A549 (cell line): ENCODE results near the gene UQCR11. TPM values are rescaled to one million over a fixed set of nuclear protein-coding genes. Genes with fewer than 3 reads are reported as not detected.

Source experiments
- ATAC-seq, 2 experiments: fragments of 200-7000 bp in 1 of 2; fragments of >200 bp in 1 of 2; cut with Nextera tagmentation in 1 of 2; cut with Tn5 transposase in 1 of 2; 3 replicates each; pipeline versions ENCODE4 v1.8.0 to v1.9.1; 2018 to 2020; ENCODE audit warnings: mild to moderate bottlenecking in 1 of 2, moderate library complexity in 1 of 2
- CTCF ChIA-PET: fragments of 300-600 bp; sonication (Branson Sonifier 250); formaldehyde crosslinking; extraction: SDS; loops from one replicate; lab custom pipeline; 2021; ENCODE audit warnings: antibody characterized with exemption, inconsistent platforms; lab: Yijun Ruan, JAX
- POLR2A ChIA-PET: fragments of 350-600 bp; formaldehyde crosslinking; extraction: SDS; loops from one replicate; lab custom pipeline; 2021; ENCODE audit warnings: antibody characterized with exemption, inconsistent platforms; lab: Yijun Ruan, JAX
- DNase-seq, 2 experiments: peaks; one replicate each; pipeline versions ENCODE4 v3.0.0 to v3.0.0-alpha.2; 2011 to 2016; ENCODE audit warnings: low read depth in 1 of 2, low spot score in 1 of 2
- FAIRE-seq: peaks from 2 replicates; lab custom pipeline; 2011; peaks lifted over from hg19 to GRCh38; lab: Jason Lieb, UNC
- H3K27ac ChIP-seq, 2 experiments: fragments of >200 bp; sonication (Bioruptor Twin); formaldehyde crosslinking; 3 replicates each; pipeline ENCODE4 v1.5.1; 2016 to 2017
- H3K4me1 ChIP-seq: fragments of >200 bp; sonication (Bioruptor Twin); formaldehyde crosslinking; 3 replicates; pipeline ENCODE4 v1.6.1; 2016
- H3K4me2 ChIP-seq: fragments of >200 bp; sonication (Bioruptor Twin); formaldehyde crosslinking; 3 replicates; pipeline ENCODE4 v1.6.1; 2016
- H3K4me3 ChIP-seq: fragments of >200 bp; sonication (Bioruptor Twin); formaldehyde crosslinking; 3 replicates; pipeline ENCODE4 v1.5.1; 2016
- H3K9me3 ChIP-seq: fragments of >200 bp; sonication (Bioruptor Twin); formaldehyde crosslinking; 3 replicates; pipeline ENCODE4 v1.6.1; 2016
- CBX2 ChIP-seq: fragments of 200-600 bp; sonication (generic); IDR thresholded peaks from 2 replicates; pipeline ENCODE4 v1.6.1; 2016; ENCODE audit warnings: low read depth, mild to moderate bottlenecking, borderline replicate concordance
- CEBPB ChIP-seq, 2 experiments: fragments of >200 bp in 1 of 2; sonication (Bioruptor Twin) in 1 of 2; formaldehyde crosslinking in 1 of 2; IDR thresholded peaks; 2 replicates each; pipeline ENCODE4 v1.6.1; 2012 to 2016
- CHD2 ChIP-seq: fragments of 150-350 bp; IDR thresholded peaks from 2 replicates; pipeline ENCODE4 v1.6.1; 2014; ENCODE audit warnings: low read length; ENCODE audit not compliant: partially characterized antibody
- EHF ChIP-seq: fragments of 250-450 bp; sonication (Bioruptor Pico); IDR thresholded peaks from 2 replicates; pipeline ENCODE4 v1.5.0; 2020; ENCODE audit warnings: mild to moderate bottlenecking
- FOXS1 ChIP-seq: fragments of 250-450 bp; sonication (Bioruptor Pico); IDR thresholded peaks from 2 replicates; pipeline ENCODE4 v1.5.0; 2020; ENCODE audit warnings: mild to moderate bottlenecking, moderate library complexity
- GATA3 ChIP-seq: IDR thresholded peaks from 2 replicates; pipeline ENCODE4 v1.6.1; 2012; ENCODE audit warnings: borderline replicate concordance
- HEYL ChIP-seq: fragments of 250-450 bp; sonication (Bioruptor Pico); IDR thresholded peaks from 2 replicates; pipeline ENCODE4 v1.8.0; 2021; ENCODE audit warnings: mild to moderate bottlenecking, moderate library complexity
- HMGXB4 ChIP-seq: fragments of 250-450 bp; sonication (Bioruptor Pico); IDR thresholded peaks from 2 replicates; pipeline ENCODE4 v1.5.0; 2021; ENCODE audit warnings: mild to moderate bottlenecking, moderate library complexity, borderline replicate concordance
- HOXB13 ChIP-seq: fragments of 250-450 bp; sonication (Bioruptor Pico); IDR thresholded peaks from 2 replicates; pipeline ENCODE4 v1.5.0; 2020; ENCODE audit warnings: low read depth, mild to moderate bottlenecking, moderate library complexity
- KDM5A ChIP-seq: fragments of 200-600 bp; sonication (generic); IDR thresholded peaks from 2 replicates; pipeline ENCODE4 v1.6.1; 2016; ENCODE audit warnings: antibody characterized with exemption, mild to moderate bottlenecking
- MAX ChIP-seq: IDR thresholded peaks from 2 replicates; pipeline ENCODE4 v1.6.1; 2012
- MAZ ChIP-seq: fragments of 150-350 bp; IDR thresholded peaks from 2 replicates; pipeline ENCODE4 v1.6.1; 2014; ENCODE audit warnings: antibody characterized with exemption, low read depth, low read length, borderline replicate concordance
- MYC ChIP-seq: IDR thresholded peaks from 2 replicates; pipeline ENCODE4 v1.6.1; 2012; ENCODE audit warnings: mild to moderate bottlenecking, inconsistent platforms, low read length, improper control_type of control experiment, borderline replicate concordance
- NFE2L2 ChIP-seq: fragments of 150-350 bp; conservative IDR thresholded peaks from 2 replicates; pipeline ENCODE4 v1.6.1; 2014; ENCODE audit warnings: low read length
- PBX3 ChIP-seq: IDR thresholded peaks from 2 replicates; pipeline ENCODE4 v1.6.1; 2012
- PHF8 ChIP-seq: fragments of 200-600 bp; sonication (generic); IDR thresholded peaks from 2 replicates; pipeline ENCODE4 v1.6.1; 2016; ENCODE audit warnings: low read depth, mild to moderate bottlenecking, antibody characterized with exemption, moderate library complexity, borderline replicate concordance
- POLR2AphosphoS2 ChIP-seq: conservative IDR thresholded peaks from 2 replicates; pipeline ENCODE4 v1.6.1; 2012; ENCODE audit warnings: low read length, improper control_type of control experiment, inconsistent platforms
- RAD21 ChIP-seq, 2 experiments: fragments of >200 bp in 1 of 2; sonication (Bioruptor Twin) in 1 of 2; formaldehyde crosslinking in 1 of 2; IDR thresholded peaks in 1 of 2; conservative IDR thresholded peaks in 1 of 2; 2 replicates in 1 of 2; 3 replicates in 1 of 2; pipeline ENCODE4 v1.6.1; 2012 to 2018; ENCODE audit warnings: inconsistent platforms in 1 of 2
- RARB ChIP-seq: fragments of 250-450 bp; sonication (Bioruptor Pico); IDR thresholded peaks from 2 replicates; pipeline ENCODE4 v1.8.0; 2021; ENCODE audit warnings: mild to moderate bottlenecking, moderate library complexity
- REST ChIP-seq: fragments of 200-600 bp; sonication (generic); IDR thresholded peaks from 2 replicates; pipeline ENCODE4 v1.6.1; 2016; ENCODE audit warnings: antibody characterized with exemption, mild to moderate bottlenecking, moderate library complexity
- SREBF2 ChIP-seq: fragments of 450-650 bp; IDR thresholded peaks from 2 replicates; pipeline ENCODE4 v1.6.1; 2014; ENCODE audit warnings: mild to moderate bottlenecking, moderate library complexity
- TFCP2L1 ChIP-seq: fragments of 250-450 bp; sonication (Bioruptor Pico); IDR thresholded peaks from 2 replicates; pipeline ENCODE4 v1.5.0; 2021; ENCODE audit warnings: mild to moderate bottlenecking
- ZFP36 ChIP-seq: fragments of 450-650 bp; IDR thresholded peaks from 2 replicates; pipeline ENCODE4 v1.6.1; 2014; ENCODE audit warnings: borderline replicate concordance; ENCODE audit not compliant: partially characterized antibody
- ZSCAN20 ChIP-seq: fragments of 250-450 bp; sonication (Bioruptor Pico); IDR thresholded peaks from 2 replicates; pipeline ENCODE4 v1.8.0; 2022; ENCODE audit warnings: mild to moderate bottlenecking, moderate library complexity
- WGBS: methylation state at CpG from one replicate; pipeline ENCODE4 v1.1.6; 2017; ENCODE audit errors: missing lambda C conversion rate; 5-methylcytosine and 5-hydroxymethylcytosine counted together
- polyA plus RNA-seq, 4 experiments: library from polyadenylated mRNA; depleted of rRNA in 3 of 4; stranded (reverse); fragments of >200 nt; fragmentation: RNase III in 1 of 4; extraction: RNeasy Plus Mini Kit Qiagen cat#74134 plus additional on column Dnase treatment in 1 of 4; gene quantifications; 2 replicates in 3 of 4; 3 replicates in 1 of 4; pipeline ENCODE4 v1.2.3, GENCODE V29; 2011 to 2017

Gene UQCR11
- polyA plus RNA-seq, 2 of the 4 experiments (the other 2 are of a cell fraction), result 111 to 152 TPM

GRCh38 chr19:1621574-1621973, 16.3 kb upstream of the UQCR11 start:
- Histone ChIP-seq H3K27ac (no peak overlapping the region), H3K4me3 (no peak overlapping the region), H3K9me3 (no peaks in the 10 kb centered on the region), H3K4me1 (no peaks in the 10 kb centered on the region), H3K4me2 (no peak overlapping the region)
- CTCF ChIA-PET, result no interaction called here
- FAIRE-seq (no peak), DNase-seq (no peak), ATAC-seq (no peak)
- POLR2A ChIA-PET, result no interaction called here
- TF ChIP-seq CBX2, result no peak
- no peak for TF ChIP-seq REST
- no peak for TF ChIP-seq POLR2AphosphoS2
- no peak for TF ChIP-seq NFE2L2
- TF ChIP-seq HEYL (CRISPR knock-in tag), result no peak
- no peak for TF ChIP-seq TFCP2L1 (CRISPR knock-in tag)
- no peak for TF ChIP-seq RARB (CRISPR knock-in tag)
- TF ChIP-seq CEBPB (IDR thresholded peaks at IDR 0.05), result no peak
- no peak for TF ChIP-seq HMGXB4 (CRISPR knock-in tag)
- TF ChIP-seq KDM5A, result no peak
- WGBS, result 93% methylated on average over 13 of the region's 23 CpGs

GRCh38 chr19:1621021-1621420, 15.8 kb upstream of the UQCR11 start:
- H3K4me2 ChIP-seq, result no peak overlapping the region
- POLR2A ChIA-PET, result no interaction called here
- WGBS, result 89% methylated on average over 6 of the region's 19 CpGs

More at GRCh38 chr19:1621021-1621420, 15.8 kb upstream of the UQCR11 start:
- Histone ChIP-seq H3K27ac (no peak overlapping the region), H3K4me1 (no peaks in the 10 kb centered on the region), H3K9me3 (no peaks in the 10 kb centered on the region), H3K4me3 (no peak overlapping the region)
- no peak for ATAC-seq
- CTCF ChIA-PET, result no interaction called here
- TF ChIP-seq MAZ, result no peak
- no peak for TF ChIP-seq MAX
- no peak for TF ChIP-seq GATA3
- TF ChIP-seq RARB (CRISPR knock-in tag), result no peak
- TF ChIP-seq MYC, result no peak
- no peak for TF ChIP-seq HEYL (CRISPR knock-in tag)
- no peak for TF ChIP-seq SREBF2
- TF ChIP-seq ZSCAN20 (CRISPR knock-in tag), result no peak
- TF ChIP-seq PHF8, result no peak
- no peak for TF ChIP-seq PBX3
- no peak for TF ChIP-seq HMGXB4 (CRISPR knock-in tag)
- no peak for TF ChIP-seq FOXS1 (CRISPR knock-in tag)
- TF ChIP-seq CEBPB (IDR thresholded peaks at IDR 0.05), result no peak
- no peak for TF ChIP-seq ZFP36
- TF ChIP-seq RAD21 (conservative IDR thresholded peaks at IDR 0.05 in 1 of 2, IDR thresholded peaks at IDR 0.05 in 1 of 2), result no peak
- no peak for TF ChIP-seq POLR2AphosphoS2
- TF ChIP-seq HOXB13 (CRISPR knock-in tag), result no peak
- TF ChIP-seq CHD2, result no peak
- TF ChIP-seq REST, result no peak
- TF ChIP-seq EHF (CRISPR knock-in tag), result no peak
- no peak for DNase-seq
- no peak for FAIRE-seq
